T47D (cell line): Measurements from ENCODE around the gene TSHZ2.

Experiments
- DNase-seq, 2 experiments: peaks; one replicate each; pipeline versions ENCODE4 v3.0.0 to v3.0.0-alpha.2; 2011 to 2012; ENCODE audit warnings: low read depth in 1 of 2, low spot score in 1 of 2
- JUND ChIP-seq: IDR thresholded peaks from 2 replicates; pipeline ENCODE4 v1.6.1; 2012; ENCODE audit warnings: low read depth
- in situ Hi-C: cut with HindIII; loops from 2 replicates; pipeline ENCODE4 v1.10.0; 2016; ENCODE audit warnings: low sequenced_read_pairs, low pct_unique_long_range_greater_than_20kb

Gene TSHZ2

DNA sequence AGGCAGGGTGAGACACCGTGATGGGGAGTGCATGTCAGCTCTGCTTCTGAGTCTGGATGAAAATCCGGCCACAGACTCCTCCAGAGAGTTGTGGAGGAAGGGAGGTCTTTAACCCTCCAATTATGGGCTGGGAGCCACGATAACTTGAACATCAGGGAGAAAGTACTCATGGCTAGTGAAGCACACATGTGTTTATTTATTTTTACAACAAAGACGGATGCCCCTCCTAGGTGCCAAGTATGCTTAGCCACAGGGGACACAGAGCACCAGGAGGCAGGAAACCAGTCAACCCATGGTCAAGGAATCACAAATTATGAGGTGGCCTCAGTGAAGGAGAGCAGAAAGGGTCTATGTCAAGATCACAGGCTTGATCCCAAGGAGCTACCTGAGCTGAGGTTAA lies 567.4 kb downstream of the TSHZ2 start:
- no peak for DNase-seq
- in situ Hi-C loops, result no loop called here
- no peak for TF ChIP-seq JUND
